Measurements from ENCODE around the gene DUSP10.

GRCh38 chr1:221696027-221696426 lies 45.9 kb downstream of the DUSP10 start:
- TF ChIP-seq POLR2AphosphoS5 (IDR thresholded peaks at IDR 0.05): no peak
- TF ChIP-seq CTCF (IDR thresholded peaks at IDR 0.05): no peak

All from prostate gland (tissue), 2 donors.